GM20431 (cell line): ENCODE data around the gene GMDS.

Experiments
- in situ Hi-C: fragments of 300-500 bp; cut with MseI, MboI; formaldehyde crosslinking; loops from one replicate; pipeline ENCODE4 v1.15.0; 2020; ENCODE audit warnings: low sequenced_read_pairs; ENCODE audit not compliant: unreplicated experiment

Gene GMDS

GRCh38 chr6:1781817-1782184 is 463.6 kb downstream of the GMDS start:
- in situ Hi-C loops: no loop called here

GRCh38 chr6:1781152-1781816 is 464.1 kb downstream of the GMDS start:
- in situ Hi-C loops: no loop called here

- in situ Hi-C loops: no loop called here
Observed at GRCh38 chr6:1780251-1780867, 465.0 kb downstream of the GMDS start.

GRCh38 chr6:1778686-1779235 is 466.6 kb downstream of the GMDS start:
- in situ Hi-C loops: no loop called here

- in situ Hi-C loops: no loop called here
Observed at GRCh38 chr6:1777921-1778685, 467.3 kb downstream of the GMDS start.

GRCh38 chr6:1775441-1775840 is 470.0 kb downstream of the GMDS start:
- in situ Hi-C loops: no loop called here

- in situ Hi-C loops: no loop called here
Observed at GRCh38 chr6:1774226-1774915, 471.0 kb downstream of the GMDS start.

GRCh38 chr6:1773700-1774099 is 471.7 kb downstream of the GMDS start:
- in situ Hi-C loops: no loop called here

- in situ Hi-C loops: no loop called here
Observed at GRCh38 chr6:1770968-1771723, 474.3 kb downstream of the GMDS start.

GRCh38 chr6:1770435-1770843 is 475.0 kb downstream of the GMDS start:
- in situ Hi-C loops: no loop called here

- in situ Hi-C loops: no loop called here
Observed at GRCh38 chr6:1767481-1768246, 477.7 kb downstream of the GMDS start.

GRCh38 chr6:1766654-1767053 is 478.8 kb downstream of the GMDS start:
- in situ Hi-C loops: no loop called here

GRCh38 chr6:1765160-1765903 is 480.1 kb downstream of the GMDS start:
- in situ Hi-C loops: no loop called here

GRCh38 chr6:1764397-1764987 is 480.9 kb downstream of the GMDS start:
- in situ Hi-C loops: no loop called here

- in situ Hi-C loops: no loop called here
Observed at GRCh38 chr6:1763404-1763803, 482.0 kb downstream of the GMDS start.

GRCh38 chr6:1762203-1762602 is 483.2 kb downstream of the GMDS start:
- in situ Hi-C loops: no loop called here

GRCh38 chr6:1761477-1761877 is 483.9 kb downstream of the GMDS start:
- in situ Hi-C loops: no loop called here

- in situ Hi-C loops: no loop called here
Observed at GRCh38 chr6:1760876-1761275, 484.5 kb downstream of the GMDS start.
